Inflammatory macrophage treated with lipopolysaccharide for 4 hours (primary cell): ENCODE measurements around the gene ATP6V0A1.
"Not testable (repeated sequence)": the region's sequence is repeated elsewhere in the genome, so short reads cannot be mapped to it uniquely, and the experiment has no call there.

Experiments used
- DNase-seq: peaks from one replicate; pipeline ENCODE4 v3.0.0-alpha.2; 2020

Gene ATP6V0A1

GRCh38 chr17:42477173-42477572 lies 18.5 kb downstream of the ATP6V0A1 start:
- DNase-seq = no peak

- DNase-seq = not testable (repeated sequence)
These were observed 19.1 kb downstream of the ATP6V0A1 start for GRCh38 chr17:42477824-42478223.

DNA sequence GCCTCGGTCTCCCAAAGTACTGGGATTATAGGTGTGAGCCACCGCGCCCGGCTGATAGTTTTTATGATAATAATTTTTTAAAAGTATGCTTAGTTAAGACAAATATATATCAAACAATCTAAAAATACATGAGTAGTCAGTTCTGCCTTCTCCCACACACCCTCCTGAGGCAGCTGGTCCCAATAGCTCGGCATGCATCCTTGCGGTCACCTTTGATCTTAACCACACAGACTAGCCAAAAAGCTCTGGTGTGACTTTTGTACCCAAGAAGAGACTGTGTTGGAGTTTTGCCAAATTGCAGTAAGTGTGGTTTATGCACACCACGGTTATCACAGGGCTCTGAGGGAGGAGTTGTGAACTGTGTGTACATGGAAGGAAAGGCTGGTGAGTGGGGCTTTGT lies 25.6 kb downstream of the ATP6V0A1 start:
- DNase-seq = no peak

- no peak for DNase-seq
These were observed 27.0 kb downstream of the ATP6V0A1 start for GRCh38 chr17:42485680-42486079.

DNA sequence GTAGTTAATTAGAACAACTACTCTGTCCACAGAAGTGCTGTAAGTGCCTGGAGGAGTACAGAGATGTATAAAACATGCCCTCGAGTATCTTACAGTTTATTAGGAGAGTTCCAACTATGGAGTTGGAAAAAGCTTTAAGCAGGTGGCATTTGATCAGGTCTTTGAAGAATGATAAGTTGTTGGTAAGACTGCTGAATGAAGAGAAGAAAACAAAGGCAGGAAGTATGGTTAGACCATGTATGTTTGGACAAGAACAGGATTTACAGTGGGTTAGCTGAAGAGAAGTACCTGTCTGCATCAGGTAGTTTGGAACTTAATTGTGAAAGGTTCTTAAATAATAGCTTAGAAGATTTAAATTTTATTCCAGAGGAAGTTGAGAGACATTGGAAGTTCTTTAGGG lies 29.4 kb downstream of the ATP6V0A1 start:
- DNase-seq = no peak

DNA sequence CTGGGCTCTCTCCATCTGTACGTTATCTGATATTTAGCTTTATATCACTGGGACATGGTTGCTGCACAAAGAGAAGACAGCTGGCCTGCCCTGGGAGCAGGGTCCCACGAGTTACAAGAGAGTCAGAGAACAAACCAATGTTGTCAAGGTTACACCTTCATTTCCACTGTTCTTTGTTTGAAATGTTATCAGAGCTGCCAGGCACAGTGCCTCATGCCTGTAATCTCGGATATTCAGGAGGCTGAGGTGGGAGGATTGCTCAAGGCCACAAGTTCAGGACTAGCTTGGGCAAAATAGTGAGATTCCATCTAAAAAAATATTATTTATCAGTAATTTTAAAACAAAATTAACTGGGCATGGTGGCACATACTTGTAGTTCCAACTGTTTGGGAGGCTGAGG lies 34.6 kb downstream of the ATP6V0A1 start:
- no peak for DNase-seq

GRCh38 chr17:42494673-42495072 lies 36.0 kb downstream of the ATP6V0A1 start:
- no peak for DNase-seq

GRCh38 chr17:42498828-42499227 lies 40.1 kb downstream of the ATP6V0A1 start:
- no peak for DNase-seq

DNA sequence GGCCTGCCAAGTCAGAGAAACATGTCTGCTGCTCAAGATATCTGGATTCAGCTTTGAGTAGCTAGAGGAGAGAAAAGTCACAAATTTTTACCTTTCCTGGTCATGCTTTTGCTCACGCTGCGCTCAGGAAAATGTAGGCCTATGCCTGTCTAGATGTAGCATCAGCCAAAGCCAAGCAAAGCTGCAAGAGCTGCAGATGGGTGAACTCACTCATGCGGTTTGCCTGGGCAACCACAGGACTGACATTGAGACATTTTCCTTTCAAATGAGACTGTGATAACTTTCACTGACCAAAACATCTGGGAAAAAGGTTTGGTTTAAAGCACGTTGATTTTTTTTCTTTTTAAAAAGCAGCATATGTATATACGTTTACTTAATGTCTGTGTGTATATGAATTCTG lies 43.4 kb downstream of the ATP6V0A1 start:
- no peak for DNase-seq

GRCh38 chr17:42502926-42503325 lies 44.2 kb downstream of the ATP6V0A1 start:
- DNase-seq = no peak

DNA sequence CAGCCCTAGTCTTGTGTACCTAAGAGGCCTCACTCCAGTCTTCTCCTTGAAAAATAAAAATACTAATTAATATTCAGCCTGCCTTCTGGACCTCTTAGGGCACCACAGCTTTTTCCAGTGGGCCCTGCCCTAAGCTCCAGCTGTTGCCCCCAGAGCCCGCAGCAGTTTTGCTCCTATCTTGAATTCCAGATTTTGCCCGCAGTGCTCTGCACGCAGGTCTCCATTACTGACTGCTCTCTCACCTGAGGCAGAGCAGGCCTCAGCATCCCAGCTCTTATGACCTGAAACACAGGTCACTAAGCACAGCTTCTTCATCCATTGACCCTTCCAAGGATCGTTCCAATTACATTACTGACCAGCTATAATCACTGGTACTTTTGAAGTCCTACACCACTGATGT lies 49.0 kb downstream of the ATP6V0A1 start:
- DNase-seq = no peak

GRCh38 chr17:42508426-42509165 lies 49.9 kb downstream of the ATP6V0A1 start:
- DNase-seq = no peak

DNA sequence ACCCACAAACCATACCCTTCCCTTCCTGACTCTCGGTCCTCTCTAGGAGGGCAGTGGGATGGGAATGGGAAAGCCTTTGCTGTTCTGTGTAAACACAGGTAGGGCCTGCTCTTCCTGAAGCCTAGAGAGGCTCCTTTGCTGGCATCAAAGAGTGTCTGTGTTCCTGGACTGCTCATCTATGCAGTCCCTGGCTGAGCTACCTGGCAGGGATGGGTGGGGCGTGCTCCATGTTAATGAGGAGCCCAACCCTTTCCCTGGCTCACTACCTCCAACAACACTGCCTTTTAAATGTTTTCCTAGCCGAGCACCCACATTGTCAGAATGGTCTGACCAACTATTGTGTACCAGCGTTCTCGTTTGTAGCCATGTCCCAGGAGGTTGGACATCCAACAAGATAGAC lies 50.7 kb downstream of the ATP6V0A1 start:
- no peak for DNase-seq

- no peak for DNase-seq
These were observed 51.2 kb downstream of the ATP6V0A1 start for GRCh38 chr17:42509841-42510240.

DNA sequence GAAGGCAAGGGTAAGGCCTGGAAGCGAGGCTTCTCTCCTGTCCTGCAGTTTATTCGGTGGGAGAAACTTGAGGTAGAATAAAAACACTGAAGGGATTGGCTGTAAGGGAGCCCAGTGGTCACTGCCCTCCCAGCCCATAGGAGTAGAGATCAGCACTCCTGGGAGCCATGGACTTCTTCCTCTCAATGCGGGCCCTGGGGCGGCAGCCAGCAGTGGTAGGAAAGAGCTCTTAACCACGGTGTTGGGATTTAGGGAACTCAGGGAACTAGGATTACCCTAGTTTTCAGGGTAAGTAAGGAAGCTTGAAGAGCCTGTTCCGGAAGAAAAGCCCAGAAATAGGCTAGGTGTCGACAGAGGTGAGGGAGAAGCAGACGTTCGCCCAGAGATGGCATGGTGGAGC lies 53.6 kb downstream of the ATP6V0A1 start:
- no peak for DNase-seq

GRCh38 chr17:42512733-42513251 lies 54.1 kb downstream of the ATP6V0A1 start:
- DNase-seq = no peak

- no peak for DNase-seq
These were observed 55.0 kb downstream of the ATP6V0A1 start for GRCh38 chr17:42513686-42514085.

DNA sequence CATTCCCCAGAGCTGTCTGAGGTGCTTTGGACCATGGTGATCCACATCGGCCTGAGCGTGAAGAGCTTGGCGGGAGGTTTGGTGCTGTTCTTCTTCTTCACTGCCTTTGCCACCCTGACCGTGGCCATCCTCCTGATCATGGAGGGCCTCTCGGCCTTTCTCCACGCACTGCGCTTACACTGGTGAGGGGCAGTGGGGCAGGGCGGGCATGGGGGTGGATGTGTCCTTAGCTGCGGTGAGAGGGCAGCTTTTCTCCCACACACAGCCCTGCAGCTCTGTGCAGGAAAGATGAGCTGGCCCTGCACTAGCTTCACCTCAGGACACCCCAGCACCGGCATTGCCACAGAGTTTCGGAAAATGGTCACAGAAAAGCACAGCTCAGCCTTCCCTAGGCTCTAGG lies 55.6 kb downstream of the ATP6V0A1 start:
- DNase-seq = no peak

DNA sequence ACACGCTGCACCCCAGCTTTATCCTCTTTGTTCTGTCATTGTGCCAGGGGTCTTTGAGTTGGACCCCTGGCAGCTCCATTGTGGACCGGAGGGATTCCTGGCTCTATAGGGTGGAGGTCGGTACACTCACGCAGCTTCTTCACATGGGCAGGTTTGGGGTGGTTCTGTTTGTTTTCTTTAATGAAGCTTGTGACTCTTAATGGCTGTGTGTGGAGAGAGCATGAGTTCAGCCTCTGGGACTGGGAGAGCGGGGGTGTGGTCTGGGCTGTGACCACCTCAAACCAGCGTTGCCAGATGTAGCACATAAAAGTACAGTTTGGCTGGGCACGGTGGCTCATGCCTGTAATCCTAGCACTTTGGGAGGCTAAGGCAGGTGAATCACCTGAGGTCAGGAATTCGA lies 56.2 kb downstream of the ATP6V0A1 start:
- no peak for DNase-seq

GRCh38 chr17:42517516-42517915 lies 58.8 kb downstream of the ATP6V0A1 start:
- DNase-seq = peak; percentile 86

GRCh38 chr17:42518046-42518754 lies 59.5 kb downstream of the ATP6V0A1 start:
- DNase-seq = peak; percentile 94

GRCh38 chr17:42518755-42519545 lies 60.3 kb downstream of the ATP6V0A1 start:
- no peak for DNase-seq
